SJSA1 (cell line): ENCODE measurements around the gene ERP44. TPM values are rescaled to one million over a fixed set of nuclear protein-coding genes. Genes with fewer than 3 reads are reported as not detected.
"Not testable (repeated sequence)": the region's sequence is repeated elsewhere in the genome, so short reads cannot be mapped to it uniquely, and the experiment has no call there.

Source experiments
- DNase-seq, 2 experiments: peaks; one replicate each; pipeline ENCODE4 v3.0.0-alpha.2; 2015 to 2020; ENCODE audit warnings: low spot score in 2 of 2, low read depth in 1 of 2
- H3K27ac ChIP-seq: fragments of 250-450 bp; sonication (Bioruptor Pico); 2 replicates; pipeline ENCODE4 v1.5.1; 2020; ENCODE audit warnings: mild to moderate bottlenecking, moderate library complexity
- H3K27me3 ChIP-seq: fragments of 250-450 bp; sonication (Bioruptor Pico); replicated peaks from 2 replicates; pipeline ENCODE4 v1.5.1; 2020; ENCODE audit warnings: mild to moderate bottlenecking, moderate library complexity
- H3K36me3 ChIP-seq: fragments of 250-450 bp; sonication (Bioruptor Pico); 2 replicates; pipeline ENCODE4 v1.5.1; 2020; ENCODE audit warnings: mild to moderate bottlenecking
- H3K4me1 ChIP-seq: fragments of 250-450 bp; sonication (Bioruptor Pico); replicated peaks from 2 replicates; pipeline ENCODE4 v1.6.1; 2021; ENCODE audit warnings: mild to moderate bottlenecking
- H3K4me3 ChIP-seq: fragments of 250-450 bp; sonication (Bioruptor Pico); 2 replicates; pipeline ENCODE4 v1.5.1; 2020; ENCODE audit warnings: mild to moderate bottlenecking
- H3K9me3 ChIP-seq: fragments of 250-450 bp; sonication (Bioruptor Pico); replicated peaks from 2 replicates; pipeline ENCODE4 v1.5.1; 2020; ENCODE audit warnings: mild to moderate bottlenecking
- total RNA-seq: library from RNA; depleted of rRNA; stranded (reverse); fragments of >200 nt; shearing (Covaris generic); gene quantifications from 2 replicates; pipeline ENCODE4 v1.2.3, GENCODE V29; 2014

Gene ERP44
- total RNA-seq, 1 experiment from 2014 or later: 20.6 TPM

DNA sequence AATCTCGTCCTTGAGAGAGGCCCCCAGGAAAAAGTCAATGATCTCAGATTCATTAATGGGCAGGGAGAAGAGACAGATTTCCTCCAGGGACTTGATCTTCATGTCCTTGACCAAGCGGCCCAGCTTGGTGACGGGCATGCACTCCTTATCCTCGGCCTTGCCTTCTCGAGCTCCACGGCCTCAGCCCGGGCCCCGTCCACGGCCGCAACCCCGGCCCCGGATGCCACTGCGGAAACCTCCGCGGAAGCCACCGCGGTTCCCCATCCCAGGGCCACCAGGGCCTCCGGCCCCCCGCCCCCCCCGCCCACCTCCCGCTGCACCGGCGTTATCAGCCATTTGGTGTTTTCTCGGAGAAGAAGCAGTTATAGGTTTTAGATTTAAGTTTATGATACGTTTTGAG lies 18.5 kb upstream of the ERP44 start:
- no peak overlapping the region for H3K27ac ChIP-seq

GRCh38 chr9:100112677-100113336 lies 14.0 kb upstream of the ERP44 start:
- no peak for DNase-seq
- no peak overlapping the region for H3K4me3 ChIP-seq
- no peaks in the 10 kb centered on the region for H3K27me3 ChIP-seq
- H3K4me1 ChIP-seq: 0 out of 2 replicates have a peak, but pooled peaks cover 4% of the 10 kb centered on the region
- H3K9me3 ChIP-seq: no peaks in the 10 kb centered on the region
- no peak overlapping the region for H3K27ac ChIP-seq
- peaks cover 23% of the 10 kb centered on the region for H3K36me3 ChIP-seq

More for the DNA sequence above, 18.5 kb upstream of the ERP44 start:
- H3K27me3 ChIP-seq: no peaks in the 10 kb centered on the region
- no peaks in the 10 kb centered on the region for H3K36me3 ChIP-seq
- no peaks in the 10 kb centered on the region for H3K4me1 ChIP-seq
- DNase-seq: no peak
- H3K4me3 ChIP-seq: no peak overlapping the region
- no peaks in the 10 kb centered on the region for H3K9me3 ChIP-seq

DNA sequence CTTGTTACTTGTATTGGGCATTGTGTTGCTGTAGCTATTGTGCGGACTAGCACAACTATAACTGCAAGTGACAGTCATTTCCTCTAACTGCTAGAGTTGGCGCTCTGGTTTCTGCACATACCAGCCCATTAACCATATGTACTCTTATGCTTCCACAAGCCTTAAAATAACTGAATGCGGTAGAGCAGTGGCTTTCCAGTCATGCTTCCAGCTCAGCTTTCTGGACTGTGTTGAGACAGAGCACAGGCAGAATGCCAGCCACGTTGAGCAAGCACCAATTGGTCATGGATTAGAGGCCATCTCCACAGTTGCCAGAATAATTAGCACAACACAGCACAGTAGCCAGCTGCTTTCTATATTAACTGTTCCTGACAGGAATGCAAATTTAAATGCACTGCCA lies 12.4 kb upstream of the ERP44 start:
- Histone ChIP-seq H3K27me3 (no peaks in the 10 kb centered on the region), H3K9me3 (no peaks in the 10 kb centered on the region), H3K36me3 (peaks cover 37% of the 10 kb centered on the region), H3K4me3 (no peak overlapping the region), H3K27ac (no peak overlapping the region), H3K4me1 (0 out of 2 replicates have a peak, but pooled peaks cover 4% of the 10 kb centered on the region)
- no peak for DNase-seq

- no peaks in the 10 kb centered on the region for H3K9me3 ChIP-seq
- H3K36me3 ChIP-seq: peaks cover 54% of the 10 kb centered on the region
- H3K27me3 ChIP-seq: no peaks in the 10 kb centered on the region
- H3K4me1 ChIP-seq: 0 out of 2 replicates have a peak, but pooled peaks cover 4% of the 10 kb centered on the region
- no peak overlapping the region for H3K4me3 ChIP-seq
- no peak overlapping the region for H3K27ac ChIP-seq
- DNase-seq: no peak
These were observed 9.8 kb upstream of the ERP44 start for GRCh38 chr9:100108559-100108958.

- no peak overlapping the region for H3K27ac ChIP-seq
- H3K4me1 ChIP-seq: 0 out of 2 replicates have a peak, but pooled peaks cover 4% of the 10 kb centered on the region
- no peaks in the 10 kb centered on the region for H3K27me3 ChIP-seq
- DNase-seq: no peak
- H3K36me3 ChIP-seq: peaks cover 54% of the 10 kb centered on the region
- H3K4me3 ChIP-seq: no peak overlapping the region
- no peaks in the 10 kb centered on the region for H3K9me3 ChIP-seq
These were observed 7.8 kb upstream of the ERP44 start for GRCh38 chr9:100106616-100107015.

GRCh38 chr9:100105861-100106260 lies 7.1 kb upstream of the ERP44 start:
- Histone ChIP-seq H3K27me3 (no peaks in the 10 kb centered on the region), H3K9me3 (no peaks in the 10 kb centered on the region), H3K4me3 (no peak overlapping the region), H3K27ac (no peak overlapping the region), H3K4me1 (0 out of 2 replicates have a peak, but pooled peaks cover 1% of the 10 kb centered on the region), H3K36me3 (peaks cover 48% of the 10 kb centered on the region)
- DNase-seq: no peak

DNA sequence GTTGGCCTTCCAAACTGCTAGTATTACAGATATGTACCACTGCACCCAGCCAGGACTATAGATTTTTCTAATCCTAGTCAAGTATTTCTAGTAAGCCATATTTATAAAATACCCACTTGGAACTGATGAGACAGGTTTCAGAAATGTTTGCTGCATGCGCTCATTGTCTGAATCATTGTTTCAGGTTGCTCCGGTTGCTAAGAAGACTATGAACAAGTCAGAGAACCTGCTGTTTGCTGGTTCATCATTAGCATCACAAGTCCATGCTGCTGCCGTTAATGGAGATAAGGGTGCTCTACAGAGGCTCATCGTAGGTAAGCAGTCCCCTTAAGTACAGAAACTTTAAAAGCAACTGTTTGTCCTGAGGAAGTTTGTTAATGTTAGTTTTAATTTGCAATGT lies 5.5 kb upstream of the ERP44 start:
- Histone ChIP-seq H3K9me3 (no peaks in the 10 kb centered on the region), H3K27me3 (no peaks in the 10 kb centered on the region), H3K4me3 (no peak overlapping the region), H3K36me3 (peaks cover 41% of the 10 kb centered on the region), H3K27ac (no peak overlapping the region), H3K4me1 (no peaks in the 10 kb centered on the region)
- DNase-seq: no peak

DNA sequence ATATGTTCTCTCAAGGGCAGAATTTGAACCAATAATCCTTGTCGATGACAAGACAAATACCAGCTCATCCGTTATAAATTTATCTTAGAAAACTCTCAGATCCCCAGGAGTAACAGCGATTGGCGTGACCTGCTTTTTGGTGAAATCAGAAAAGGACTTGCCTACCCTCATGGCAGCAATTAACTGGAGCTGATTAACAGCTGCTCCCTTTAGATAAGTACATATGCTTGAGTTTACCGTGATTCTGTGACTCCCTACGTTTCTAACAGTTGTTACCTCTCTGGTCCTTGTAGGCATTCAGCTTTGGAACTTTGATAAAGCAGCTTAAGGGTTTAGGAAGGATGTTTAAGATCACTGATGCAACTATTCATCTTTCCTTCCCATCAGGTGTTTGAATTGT lies 2.8 kb upstream of the ERP44 start:
- Histone ChIP-seq H3K4me3 (no peak overlapping the region), H3K27me3 (no peaks in the 10 kb centered on the region), H3K27ac (no peak overlapping the region), H3K4me1 (peaks cover 7% of the 10 kb centered on the region), H3K9me3 (no peaks in the 10 kb centered on the region), H3K36me3 (peaks cover 24% of the 10 kb centered on the region)
- DNase-seq: no peak

- Histone ChIP-seq H3K27me3 (no peaks in the 10 kb centered on the region), H3K4me1 (peaks cover 7% of the 10 kb centered on the region), H3K9me3 (no peaks in the 10 kb centered on the region), H3K27ac (no peak overlapping the region; the same call in 1 of the 2 replicates), H3K4me3 (peak overlapping the region; percentile 79), H3K36me3 (peaks cover 13% of the 10 kb centered on the region)
- no peak for DNase-seq
These were observed 1.4 kb upstream of the ERP44 start for GRCh38 chr9:100100146-100100667.

DNA sequence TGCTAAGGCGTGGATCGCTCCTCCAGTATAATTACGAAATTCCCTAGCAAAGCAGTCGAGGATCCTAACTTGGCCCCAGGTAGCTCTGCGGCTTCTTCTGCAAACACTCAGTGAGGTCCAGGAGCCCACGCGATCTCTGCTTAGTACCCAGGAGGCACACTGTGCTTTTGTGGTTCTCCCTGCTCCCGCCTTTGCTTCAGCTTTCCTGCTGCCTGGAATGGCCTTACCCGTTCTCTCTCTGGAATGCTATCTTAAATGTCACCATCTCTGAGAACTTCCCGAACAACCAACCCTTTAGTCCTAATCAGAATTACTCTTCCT lies 882 bp upstream of the ERP44 start:
- no peak for DNase-seq
- Histone ChIP-seq H3K36me3 (peaks cover 12% of the 10 kb centered on the region), H3K27me3 (no peaks in the 10 kb centered on the region), H3K4me1 (peaks cover 7% of the 10 kb centered on the region), H3K9me3 (no peaks in the 10 kb centered on the region), H3K27ac (peak overlapping the region; percentile 30), H3K4me3 (peak overlapping the region; percentile 79)

- Histone ChIP-seq H3K9me3 (no peaks in the 10 kb centered on the region), H3K4me3 (peak overlapping the region; percentile 79), H3K27me3 (no peaks in the 10 kb centered on the region), H3K4me1 (peaks cover 7% of the 10 kb centered on the region), H3K36me3 (peaks cover 4% of the 10 kb centered on the region), H3K27ac (peak overlapping the region; percentile 47)
- DNase-seq: peak in 1 of 2 experiments; percentile 48
These were observed 534 bp downstream of the ERP44 start for GRCh38 chr9:100098046-100098886.

DNA sequence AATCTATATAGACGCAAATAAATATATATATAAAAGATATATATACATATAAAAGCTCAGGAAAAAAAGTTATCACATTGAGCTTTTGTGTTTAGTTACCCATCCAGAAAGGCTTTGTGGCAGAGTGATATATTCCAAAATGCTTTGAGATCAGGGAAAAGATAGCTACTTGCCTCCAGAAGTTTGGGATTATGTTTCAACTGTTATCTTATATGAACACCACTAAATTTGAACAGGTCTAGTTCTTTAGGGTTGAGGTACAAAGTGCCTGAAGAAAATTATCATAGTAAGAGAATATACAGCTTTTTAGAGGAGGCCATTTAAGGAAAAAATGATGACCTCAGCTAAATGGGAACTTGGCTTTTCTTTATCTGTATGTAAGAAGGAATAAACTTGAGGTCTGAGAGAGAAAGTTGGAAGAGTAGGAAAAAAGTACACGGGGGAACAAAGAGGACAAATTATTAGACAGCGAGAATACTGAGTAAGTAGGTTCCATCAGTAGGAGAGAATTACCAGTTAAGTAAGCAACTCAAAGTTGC lies 2.4 kb downstream of the ERP44 start:
- no peak overlapping the region for H3K4me3 ChIP-seq
- DNase-seq: no peak
- no peaks in the 10 kb centered on the region for H3K9me3 ChIP-seq
- peaks cover 4% of the 10 kb centered on the region for H3K36me3 ChIP-seq
- H3K27ac ChIP-seq: no peak overlapping the region
- H3K4me1 ChIP-seq: peaks cover 7% of the 10 kb centered on the region
- no peaks in the 10 kb centered on the region for H3K27me3 ChIP-seq

- not testable (repeated sequence) for H3K4me3 ChIP-seq, H3K27me3 ChIP-seq, H3K27ac ChIP-seq, H3K36me3 ChIP-seq, H3K4me1 ChIP-seq, H3K9me3 ChIP-seq, DNase-seq
These were observed 4.4 kb downstream of the ERP44 start for GRCh38 chr9:100094411-100094810.

- H3K9me3 ChIP-seq: no peaks in the 10 kb centered on the region
- H3K27me3 ChIP-seq: no peaks in the 10 kb centered on the region
- H3K4me1 ChIP-seq: peaks cover 4% of the 10 kb centered on the region; the same call in 1 of the 2 replicates
- no peak overlapping the region for H3K27ac ChIP-seq
- no peak overlapping the region for H3K4me3 ChIP-seq
- DNase-seq: no peak
- no peaks in the 10 kb centered on the region for H3K36me3 ChIP-seq
These were observed 6.7 kb downstream of the ERP44 start for GRCh38 chr9:100092066-100092465.
